HUDEP-2 (cell line): Measurements from ENCODE around the gene MYL10.

Experiments
- DNase-seq, 76 experiments: peaks; one replicate each; lab custom pipeline; 2025; ENCODE audit not compliant: unreplicated experiment in 76 of 76; lab: John Stamatoyannopoulos, UW

MYL10 gene

DNA sequence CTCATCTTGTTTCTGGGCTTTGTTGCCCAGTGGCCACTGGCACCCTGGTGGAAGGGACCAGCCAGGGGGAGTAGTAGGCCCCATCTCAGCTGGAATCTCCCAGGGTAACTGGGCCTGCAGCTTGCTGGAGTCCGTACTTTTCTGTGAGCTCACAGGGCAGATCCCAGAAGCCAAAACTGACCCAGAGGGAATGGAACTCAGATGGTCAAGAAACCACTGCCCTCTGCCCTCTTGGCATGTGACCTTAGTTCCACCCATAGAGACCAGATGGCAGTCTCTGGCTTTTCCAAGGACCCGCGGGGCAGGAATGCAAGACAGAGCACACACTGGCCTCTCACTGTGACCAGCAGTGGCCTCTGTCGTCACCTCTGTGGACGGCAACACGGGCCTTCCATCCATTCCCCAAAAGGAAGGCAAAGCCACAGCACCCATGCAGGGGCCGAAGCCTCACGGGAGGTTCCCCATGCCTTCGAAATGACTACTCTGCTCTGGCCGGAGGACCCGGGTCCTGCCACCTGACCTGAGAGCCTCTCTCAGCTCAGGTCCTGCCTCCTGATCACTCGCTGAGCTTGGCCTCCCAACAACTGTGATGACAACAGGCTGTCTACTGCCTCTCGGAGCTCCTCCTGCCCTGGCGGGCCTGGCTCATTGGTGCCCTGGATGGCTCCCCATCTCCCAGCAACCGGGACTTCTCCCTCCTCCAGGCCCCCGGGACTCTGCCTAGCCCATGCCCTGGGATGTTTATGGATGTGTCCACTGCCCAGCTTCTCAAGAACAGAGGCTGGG, 29.9 kb downstream of the MYL10 start:
- no peak for DNase-seq

DNA sequence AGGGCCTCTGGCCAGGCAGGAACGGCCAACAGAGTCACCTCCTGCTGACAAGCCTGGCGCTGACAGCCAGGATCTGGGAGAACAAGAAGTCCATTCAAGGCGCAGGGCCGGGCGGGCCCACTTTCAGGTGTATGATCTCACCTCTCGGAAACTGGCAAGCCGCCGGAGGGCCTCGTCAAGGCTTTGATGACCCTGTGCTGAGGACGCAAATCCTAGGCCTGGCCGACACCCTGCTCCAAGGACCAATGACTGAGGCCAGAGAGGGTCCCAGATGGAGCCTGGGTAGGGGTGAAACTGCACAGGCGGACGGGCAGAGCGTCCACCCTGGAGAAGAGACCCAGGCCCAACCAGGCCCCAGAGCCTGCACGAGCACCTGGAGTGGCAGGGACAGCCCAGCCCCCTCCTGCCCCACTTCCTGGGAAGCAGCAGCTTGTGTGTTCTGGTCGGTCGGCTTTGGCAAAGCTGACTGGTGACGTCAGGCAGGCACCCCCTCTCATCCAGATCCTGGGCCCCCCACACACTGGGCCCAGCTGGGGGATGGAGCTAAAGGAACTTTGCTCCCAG, 30.6 kb downstream of the MYL10 start:
- DNase-seq, result no peak

DNA sequence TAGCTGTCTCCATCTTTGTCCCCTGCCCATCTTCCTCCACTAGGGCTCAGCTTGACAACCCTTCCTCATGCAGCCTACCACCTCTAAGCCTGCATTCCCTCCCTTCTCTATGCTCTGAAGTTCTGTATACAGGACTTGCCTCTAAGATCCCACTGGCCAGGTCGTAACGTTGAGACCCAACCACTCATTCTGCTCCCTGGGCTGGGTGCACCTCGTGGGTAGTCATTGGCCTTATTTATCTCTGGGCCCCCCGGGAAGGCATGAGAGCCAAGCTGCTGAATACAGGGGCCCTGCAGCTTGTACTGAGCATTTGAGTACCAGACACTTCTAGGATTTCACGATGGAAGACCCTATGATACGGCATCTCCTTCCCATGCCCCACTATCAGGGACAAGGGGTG, 31.2 kb downstream of the MYL10 start:
- DNase-seq, result no peak

DNA sequence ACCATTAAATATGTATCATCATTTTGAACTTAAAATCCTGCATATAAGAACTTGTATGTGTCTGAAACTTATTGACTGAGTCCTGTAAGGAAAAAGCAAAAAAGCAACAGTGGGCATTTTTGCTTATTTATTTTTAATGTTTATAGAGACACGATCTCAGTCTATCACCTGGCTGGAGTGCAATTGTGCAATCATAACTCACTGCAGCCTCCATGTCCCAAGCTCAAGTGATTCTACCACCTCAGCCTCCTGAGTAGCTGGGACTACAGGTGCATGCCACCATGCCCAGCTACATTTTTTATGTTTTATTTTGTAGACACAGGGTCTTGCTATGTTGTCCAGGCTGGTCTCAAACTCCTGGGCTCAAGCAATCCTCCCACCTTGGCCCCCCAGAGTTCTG, 32.2 kb downstream of the MYL10 start:
- no peak for DNase-seq

DNA sequence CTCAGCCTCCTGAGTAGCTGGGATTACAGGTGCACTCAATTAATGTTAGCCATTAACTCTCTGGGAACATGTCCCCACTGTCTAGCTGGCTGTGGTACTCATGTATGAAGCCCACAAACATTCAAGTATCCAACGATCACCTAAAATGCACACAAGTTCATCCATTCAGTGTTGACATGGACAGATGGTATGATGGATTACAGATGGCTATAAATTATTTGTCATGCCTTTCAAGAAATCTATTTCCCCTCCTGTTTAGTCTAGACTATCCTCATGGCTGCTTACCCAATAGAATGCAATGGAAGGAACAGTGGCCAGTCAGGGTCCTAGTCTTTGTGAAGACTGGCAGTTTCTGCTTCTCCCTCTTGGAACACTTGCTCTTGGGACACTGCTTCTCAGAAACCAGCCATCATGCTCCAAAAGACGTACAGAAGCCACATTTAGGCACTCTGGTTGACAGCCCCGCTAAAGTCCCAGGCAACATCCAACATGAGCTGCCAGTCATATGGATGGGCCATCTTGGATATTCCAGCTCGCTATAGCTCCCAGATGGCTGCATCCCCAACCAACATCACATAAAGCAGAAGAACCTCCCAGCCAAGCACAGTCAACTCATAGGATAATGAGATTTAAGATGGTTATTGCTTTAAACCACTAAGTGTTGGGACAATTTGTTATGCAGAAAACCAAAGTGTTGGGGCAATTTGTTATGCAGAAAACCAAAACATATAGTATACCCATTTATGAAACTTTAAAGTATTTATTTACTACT, 33.1 kb downstream of the MYL10 start:
- DNase-seq, result no peak

DNA sequence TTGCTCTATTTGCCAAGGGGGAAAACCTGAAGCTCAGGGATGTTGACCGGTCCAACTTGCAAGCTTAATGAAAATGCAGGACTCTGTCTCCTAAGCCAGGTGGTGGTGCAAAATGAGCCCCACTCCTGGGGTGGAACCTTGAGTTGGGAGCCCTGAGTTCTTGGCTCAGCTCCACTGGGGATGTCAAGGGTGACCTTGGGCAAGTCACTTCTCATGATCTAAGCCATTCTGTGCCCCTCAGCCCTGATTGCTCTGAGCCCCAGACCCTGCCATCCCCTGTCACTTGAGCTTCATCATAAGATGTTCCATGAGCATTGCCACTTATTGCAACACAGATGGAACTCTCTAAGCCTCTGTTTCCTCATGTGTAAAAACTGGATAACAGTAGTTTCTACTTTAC, 33.9 kb downstream of the MYL10 start:
- no peak for DNase-seq

DNA sequence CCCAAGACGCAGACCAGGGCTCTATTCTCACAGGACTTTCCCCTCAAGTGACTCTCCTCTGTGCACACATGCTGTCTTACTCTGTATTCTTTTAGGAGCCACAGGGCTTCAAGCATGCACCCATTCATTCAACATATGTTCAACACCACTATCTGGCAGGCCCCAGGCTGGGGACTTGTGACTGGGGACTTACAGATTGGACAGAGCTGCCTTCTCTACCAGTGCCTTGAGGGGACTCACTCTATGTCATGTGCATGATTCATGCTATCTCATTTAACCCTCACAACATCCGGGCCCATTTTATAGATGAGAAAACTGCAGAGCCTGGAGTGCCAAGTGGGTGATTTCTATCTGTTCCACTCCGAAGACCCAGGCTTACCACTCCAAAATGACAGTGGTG, 34.3 kb downstream of the MYL10 start:
- DNase-seq, result no peak

DNA sequence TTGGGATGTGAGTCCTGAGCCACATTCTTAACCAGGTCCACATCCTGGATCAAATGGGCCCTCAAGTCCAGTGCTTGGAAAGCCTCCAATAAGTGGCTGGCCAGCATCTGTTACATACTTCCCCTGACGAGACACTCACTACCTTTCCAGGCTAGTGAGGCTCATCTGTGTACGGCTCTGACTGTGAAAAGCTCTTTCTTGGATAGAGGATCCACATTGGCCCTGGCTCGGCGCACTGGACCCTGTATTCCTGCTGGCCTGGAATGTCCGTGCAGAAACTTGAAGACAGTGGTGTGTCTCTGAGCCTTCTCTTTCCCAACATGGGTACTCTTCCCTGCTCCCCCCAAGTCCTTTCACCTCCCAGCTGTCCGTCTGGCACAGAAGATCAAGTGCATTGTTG, 35.5 kb downstream of the MYL10 start:
- DNase-seq, result no peak

GRCh38 chr7:101591504-101591903, 37.6 kb downstream of the MYL10 start:
- DNase-seq, result no peak

DNA sequence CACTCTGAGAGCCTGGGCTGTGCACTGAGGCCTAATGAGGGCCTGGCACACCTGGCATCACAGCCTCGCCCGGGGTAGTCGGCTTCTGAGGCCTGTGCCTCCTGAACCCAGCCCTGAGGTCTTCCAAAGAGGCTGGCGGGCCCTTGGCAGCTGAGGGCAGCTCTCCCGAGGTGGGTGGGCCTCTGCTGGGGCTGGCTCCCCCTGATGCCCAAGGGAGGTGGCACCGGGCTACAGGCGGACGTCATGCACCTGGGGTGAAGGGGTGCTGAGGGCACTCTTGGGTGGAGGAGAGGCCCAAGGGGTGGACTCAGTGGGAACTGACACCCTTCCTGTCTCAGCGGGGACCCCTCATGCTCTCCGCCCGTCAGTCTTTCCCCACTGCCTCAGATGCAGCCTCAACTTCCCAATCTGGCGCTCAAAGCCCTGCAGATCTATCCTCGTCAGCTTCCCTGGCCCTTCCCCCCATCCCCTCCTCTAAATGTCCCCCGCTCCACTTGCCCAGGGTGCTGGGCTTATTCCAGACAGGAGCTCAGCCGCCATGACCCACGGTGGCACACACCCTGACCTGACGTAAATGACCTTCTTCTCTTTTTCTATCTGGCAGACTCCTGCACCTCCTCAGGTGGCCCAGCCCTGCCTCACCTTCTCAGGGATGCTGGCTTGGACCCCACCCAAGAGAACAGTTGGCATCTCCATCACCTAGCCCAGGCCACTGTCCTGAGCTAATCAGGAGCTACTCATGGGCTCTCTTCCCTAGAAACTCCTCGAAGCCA, 38.2 kb downstream of the MYL10 start:
- no peak for DNase-seq

- no peak for DNase-seq
These were observed 39.0 kb downstream of the MYL10 start for GRCh38 chr7:101589976-101590662.

GRCh38 chr7:101589052-101589451, 40.0 kb downstream of the MYL10 start:
- DNase-seq, result no peak

- DNase-seq, result no peak
These were observed 40.8 kb downstream of the MYL10 start for GRCh38 chr7:101588131-101588935.

DNA sequence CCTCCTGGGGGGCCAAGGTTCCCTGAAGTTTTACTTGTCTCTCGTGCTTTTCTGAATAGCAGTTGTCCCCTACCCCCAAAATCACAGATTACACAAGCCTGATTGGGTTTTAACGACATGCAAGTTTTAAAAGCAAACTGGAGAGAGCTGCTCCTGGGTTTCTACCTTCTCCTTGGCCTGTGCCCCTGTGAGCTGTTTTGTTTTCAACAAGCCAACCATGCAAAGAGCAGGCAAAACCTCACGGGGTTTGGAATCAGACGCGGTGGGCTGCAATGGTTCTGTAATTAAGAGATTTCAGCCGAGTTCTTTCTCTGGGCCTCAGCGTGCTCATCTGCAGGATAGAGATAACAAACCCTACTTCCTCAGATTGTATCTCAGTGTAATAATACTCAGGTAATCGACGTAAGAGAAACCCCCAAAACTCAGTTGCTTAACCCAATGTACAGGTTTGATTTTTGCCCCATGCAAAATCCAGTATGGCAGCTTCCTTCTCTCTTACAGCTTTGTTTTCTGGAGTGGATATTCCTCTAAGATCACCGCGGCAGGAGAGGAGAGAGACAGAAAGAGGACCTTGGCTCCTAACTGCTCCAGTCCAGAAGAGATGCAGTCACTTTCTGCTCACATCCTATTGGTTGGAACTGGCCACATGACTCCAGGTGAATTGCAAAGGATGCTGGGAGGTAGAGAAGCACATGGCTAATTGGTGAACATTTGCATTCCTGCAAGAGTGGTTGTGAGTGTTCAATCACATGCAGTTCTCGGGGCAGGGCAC, 42.0 kb downstream of the MYL10 start:
- DNase-seq, result no peak

DNA sequence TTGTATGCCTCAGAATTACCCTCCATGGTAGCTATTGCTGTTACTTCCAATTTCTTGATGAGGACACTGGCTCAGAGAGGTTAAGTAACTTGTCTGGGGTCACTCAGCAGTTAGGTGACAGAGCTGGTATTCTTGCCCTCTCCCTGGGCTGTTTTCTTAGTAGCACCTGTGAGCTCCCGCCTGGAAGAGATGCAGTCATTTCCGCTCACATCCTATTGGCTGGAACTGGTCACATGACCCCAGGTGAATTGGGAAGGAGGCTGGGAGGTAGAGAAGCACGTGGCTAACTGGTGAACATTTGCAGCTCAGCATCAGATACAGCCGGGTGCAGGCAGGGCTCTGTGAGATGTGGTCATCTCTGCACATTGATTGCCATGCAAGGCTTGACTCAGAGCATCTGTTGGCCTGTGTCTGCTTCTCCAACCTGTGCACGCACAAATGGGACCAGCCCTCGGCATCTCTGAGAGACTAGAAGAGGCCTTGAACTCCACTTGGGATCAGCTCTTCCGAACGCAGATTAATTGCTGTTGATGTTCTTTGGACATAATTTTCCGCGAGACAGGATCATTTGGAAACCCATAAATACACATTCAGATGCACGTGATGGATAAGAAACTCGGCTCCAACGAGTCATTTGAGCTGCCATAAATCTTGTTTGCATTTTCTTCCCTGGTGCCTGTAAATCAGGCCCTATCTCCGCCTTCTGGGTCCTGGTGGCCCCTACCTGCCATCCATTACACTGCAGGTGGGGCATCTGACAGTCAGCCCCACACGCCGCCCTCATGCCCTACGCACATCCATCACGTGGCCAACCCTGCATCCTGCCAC, 42.8 kb downstream of the MYL10 start:
- DNase-seq, result no peak

- no peak for DNase-seq
These were observed 46.1 kb downstream of the MYL10 start for GRCh38 chr7:101582971-101583370.

GRCh38 chr7:101581891-101582290, 47.2 kb downstream of the MYL10 start:
- DNase-seq, result no peak

DNA sequence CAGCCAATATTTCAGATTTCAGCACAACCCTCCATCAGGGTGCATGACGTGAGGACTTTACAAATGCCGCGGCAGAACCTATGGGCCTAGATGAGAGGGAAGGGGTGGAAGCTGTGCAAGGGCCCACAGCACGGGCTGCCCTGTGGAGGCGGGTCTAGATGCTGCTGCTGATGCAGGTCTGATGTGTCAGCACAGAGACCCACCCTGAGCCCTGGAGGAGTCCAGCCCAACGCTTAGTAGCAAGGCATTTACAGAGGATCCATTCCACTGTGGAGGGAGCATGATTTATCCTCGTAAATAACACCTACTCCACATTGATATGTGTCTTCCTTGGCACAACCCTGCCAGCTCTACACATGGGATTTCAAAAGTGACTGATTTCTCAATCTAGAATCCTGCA, 48.5 kb downstream of the MYL10 start:
- no peak for DNase-seq
